ENCODE data around the gene IKZF3.
"Not testable (repeated sequence)": the region's sequence is repeated elsewhere in the genome, so short reads cannot be mapped to it uniquely, and the experiment has no call there.

Gene IKZF3

GRCh38 chr17:39863918-39864746 is at the start of gene IKZF3:
Gene IKZF3 (minus strand): TSS chr17:39864312. CDS start chr17:39864126, 186 bp downstream.
- peak; percentile 79 for DNase-seq (ENCODE audit: low spot score)

GRCh38 chr17:39908789-39909352 is 44.8 kb upstream of the IKZF3 start:
- DNase-seq (ENCODE audit: low spot score): no peak

- DNase-seq (ENCODE audit: low spot score): no peak
Measured at GRCh38 chr17:39904990-39905288, 40.8 kb upstream of the IKZF3 start.

- peak; percentile 38 for DNase-seq (ENCODE audit: low spot score)
Measured at GRCh38 chr17:39903158-39903884, 39.2 kb upstream of the IKZF3 start.

GRCh38 chr17:39902027-39902426 is 37.9 kb upstream of the IKZF3 start:
- not testable (repeated sequence) for DNase-seq (ENCODE audit: low spot score)

GRCh38 chr17:39899215-39899614 is 35.1 kb upstream of the IKZF3 start:
- no peak for DNase-seq (ENCODE audit: low spot score)

- DNase-seq (ENCODE audit: low spot score): no peak
Measured at GRCh38 chr17:39898088-39898487, 34.0 kb upstream of the IKZF3 start.

- DNase-seq (ENCODE audit: low spot score): no peak
Measured at GRCh38 chr17:39894681-39895376, 30.7 kb upstream of the IKZF3 start.

- DNase-seq (ENCODE audit: low spot score): no peak
Measured at GRCh38 chr17:39889200-39889599, 25.1 kb upstream of the IKZF3 start.

GRCh38 chr17:39887078-39887477 is 23.0 kb upstream of the IKZF3 start:
- DNase-seq (ENCODE audit: low spot score): no peak

- DNase-seq (ENCODE audit: low spot score): not testable (repeated sequence)
Measured at GRCh38 chr17:39886102-39886501, 22.0 kb upstream of the IKZF3 start.

- no peak for DNase-seq (ENCODE audit: low spot score)
Measured at GRCh38 chr17:39872751-39873150, 8.6 kb upstream of the IKZF3 start.

- DNase-seq (ENCODE audit: low spot score): no peak
Measured at GRCh38 chr17:39871801-39872200, 7.7 kb upstream of the IKZF3 start.

GRCh38 chr17:39870776-39871175 is 6.7 kb upstream of the IKZF3 start:
- no peak for DNase-seq (ENCODE audit: low spot score)

- DNase-seq (ENCODE audit: low spot score): no peak
Measured at GRCh38 chr17:39868554-39868942, 4.4 kb upstream of the IKZF3 start.

GRCh38 chr17:39867880-39868553 is 3.9 kb upstream of the IKZF3 start, which contains the start of gene ZPBP2:
Gene ZPBP2 (plus strand): TSS chr17:39868202. CDS start chr17:39868355, 153 bp downstream.
- peak; percentile 50 for DNase-seq (ENCODE audit: low spot score)

GRCh38 chr17:39867084-39867879 is 3.2 kb upstream of the IKZF3 start:
- DNase-seq (ENCODE audit: low spot score): peak; percentile 64

- no peak for DNase-seq (ENCODE audit: low spot score)
Measured at GRCh38 chr17:39866013-39866730, 2.1 kb upstream of the IKZF3 start.

GRCh38 chr17:39863244-39863917 is 731 bp downstream of the IKZF3 start:
- no peak for DNase-seq (ENCODE audit: low spot score)

GRCh38 chr17:39861235-39861634 is 2.9 kb downstream of the IKZF3 start:
- DNase-seq (ENCODE audit: low spot score): no peak

Data from CD4-positive, alpha-beta T cell treated with Interleukin-15 for 4 hours (primary cell).